ENCODE results near the gene ZNF354B.

GRCh38 chr5:178820001-178820400 is 39.8 kb upstream of the ZNF354B start:
- no peak for TF ChIP-seq CTCF (IDR thresholded peaks at IDR 0.05; ENCODE audit: extremely low read depth in 1 of 2, insufficient read depth in 1 of 2, low read depth in 1 of 2, low read length in 2 of 2)
- no peak for TF ChIP-seq EZH2 (IDR thresholded peaks at IDR 0.05; ENCODE audit: borderline replicate concordance, low read depth, low read length, severe bottlenecking)
- no peak for TF ChIP-seq MAX (IDR thresholded peaks at IDR 0.05; ENCODE audit: insufficient read depth, insufficient read length)
- no peak for TF ChIP-seq POLR2A (IDR thresholded peaks at IDR 0.05; ENCODE audit: low read depth, low read length)
- no peak for TF ChIP-seq POLR2AphosphoS5 (IDR thresholded peaks at IDR 0.05; ENCODE audit: insufficient read depth, low read depth, low read length)
- no peak for TF ChIP-seq MYC (IDR thresholded peaks at IDR 0.05; ENCODE audit: low read depth, low read length)
- TF ChIP-seq FOS (IDR thresholded peaks at IDR 0.05; ENCODE audit: borderline replicate concordance, insufficient read depth, low read length), result no peak
- no peak for TF ChIP-seq GATA2 (IDR thresholded peaks at IDR 0.05; ENCODE audit: insufficient read depth, insufficient read length, low read depth, low read length)
